HUES64 (cell line): ENCODE results near the gene SLC8B1.

Source experiments
- H3K27ac ChIP-seq: 2 replicates; pipeline ENCODE4 v1.7.0; 2013; ENCODE audit warnings: low read depth, low read length, inconsistent platforms
- H3K27me3 ChIP-seq: 2 replicates; pipeline ENCODE4 v1.6.1; 2013; ENCODE audit warnings: mild to moderate bottlenecking, low read length; ENCODE audit not compliant: insufficient read depth
- H3K36me3 ChIP-seq: 2 replicates; pipeline ENCODE4 v1.6.1; 2013; ENCODE audit warnings: mild to moderate bottlenecking, low read length; ENCODE audit not compliant: insufficient read depth
- H3K4me1 ChIP-seq: 2 replicates; pipeline ENCODE4 v1.6.1; 2013; ENCODE audit warnings: mild to moderate bottlenecking, low read length, moderate library complexity; ENCODE audit not compliant: insufficient read depth
- H3K4me3 ChIP-seq: 2 replicates; pipeline ENCODE4 v1.5.1; 2013; ENCODE audit warnings: mild to moderate bottlenecking, low read length, moderate library complexity
- H3K9ac ChIP-seq: 2 replicates; pipeline ENCODE4 v1.6.1; 2013; ENCODE audit warnings: mild to moderate bottlenecking, low read depth, low read length
- H3K9me3 ChIP-seq: 2 replicates; pipeline ENCODE4 v1.6.1; 2013; ENCODE audit warnings: low read depth, low read length; ENCODE audit not compliant: insufficient read depth
- WGBS: fragments of 150-250, 120-280 bp; methylation state at CpG from one replicate; pipeline ENCODE4 v1.1.7; 2013; ENCODE audit warnings: missing lambda C conversion rate; 5-methylcytosine and 5-hydroxymethylcytosine counted together

The SLC8B1 gene

GRCh38 chr12:113291586-113291985 is 43.3 kb downstream of the SLC8B1 start:
- Histone ChIP-seq H3K36me3 (peaks cover 19% of the 10 kb centered on the region), H3K9ac (no peak overlapping the region), H3K4me1 (no peaks in the 10 kb centered on the region), H3K4me3 (no peak overlapping the region), H3K9me3 (no peaks in the 10 kb centered on the region), H3K27me3 (no peaks in the 10 kb centered on the region), H3K27ac (no peak overlapping the region)
- 94% methylated on average over 17 of the region's 17 CpGs for WGBS

DNA sequence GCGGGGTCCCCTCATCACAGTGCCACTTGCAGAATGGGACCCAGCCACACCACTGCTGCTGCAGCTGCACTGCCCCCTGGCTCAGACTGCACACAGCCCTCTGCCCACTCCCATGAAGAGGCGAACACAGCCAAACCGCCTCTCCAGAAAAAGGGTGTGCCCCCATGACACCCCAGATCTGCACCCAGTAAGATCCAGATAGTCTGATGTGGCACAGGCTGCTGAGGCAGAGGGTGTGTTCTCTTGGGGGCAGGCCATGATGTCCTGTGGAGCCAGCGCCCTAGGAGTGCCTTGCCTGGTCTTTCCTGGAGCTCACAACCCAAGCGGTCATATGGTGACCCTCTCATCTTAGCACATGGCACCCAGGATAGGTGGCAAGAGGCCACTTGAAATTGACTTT is 44.4 kb downstream of the SLC8B1 start:
- no peak overlapping the region for H3K27ac ChIP-seq
- no peaks in the 10 kb centered on the region for H3K9me3 ChIP-seq
- no peaks in the 10 kb centered on the region for H3K27me3 ChIP-seq
- peaks cover 27% of the 10 kb centered on the region for H3K36me3 ChIP-seq
- no peak overlapping the region for H3K9ac ChIP-seq
- no peaks in the 10 kb centered on the region for H3K4me1 ChIP-seq
- 98% methylated on average over 5 of the region's 5 CpGs for WGBS
- H3K4me3 ChIP-seq: no peak overlapping the region

DNA sequence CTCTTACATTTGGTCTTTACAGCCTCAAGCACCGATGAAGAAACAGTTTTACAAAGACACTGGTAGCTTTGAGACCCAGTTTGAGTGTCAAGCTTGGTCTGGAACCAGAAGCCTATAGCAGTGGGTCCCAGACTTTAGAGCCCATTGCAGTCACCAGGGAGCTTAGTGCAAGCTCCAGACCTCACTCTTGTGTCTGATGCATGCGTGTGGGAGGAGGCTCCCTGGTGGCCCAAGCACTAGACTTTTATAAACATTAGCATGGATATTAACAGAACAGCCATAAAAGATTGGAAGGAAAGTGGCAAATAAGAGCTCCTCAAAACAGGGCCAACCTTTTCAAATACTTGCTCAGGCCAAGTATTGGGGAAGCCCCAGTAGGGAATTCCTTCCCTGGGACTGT is 45.5 kb downstream of the SLC8B1 start:
- no peak overlapping the region for H3K9ac ChIP-seq
- H3K27me3 ChIP-seq: no peaks in the 10 kb centered on the region
- H3K4me3 ChIP-seq: no peak overlapping the region
- 94% methylated on average over 2 of the region's 2 CpGs for WGBS
- no peak overlapping the region for H3K27ac ChIP-seq
- no peaks in the 10 kb centered on the region for H3K4me1 ChIP-seq
- H3K9me3 ChIP-seq: no peaks in the 10 kb centered on the region
- peaks cover 28% of the 10 kb centered on the region for H3K36me3 ChIP-seq

DNA sequence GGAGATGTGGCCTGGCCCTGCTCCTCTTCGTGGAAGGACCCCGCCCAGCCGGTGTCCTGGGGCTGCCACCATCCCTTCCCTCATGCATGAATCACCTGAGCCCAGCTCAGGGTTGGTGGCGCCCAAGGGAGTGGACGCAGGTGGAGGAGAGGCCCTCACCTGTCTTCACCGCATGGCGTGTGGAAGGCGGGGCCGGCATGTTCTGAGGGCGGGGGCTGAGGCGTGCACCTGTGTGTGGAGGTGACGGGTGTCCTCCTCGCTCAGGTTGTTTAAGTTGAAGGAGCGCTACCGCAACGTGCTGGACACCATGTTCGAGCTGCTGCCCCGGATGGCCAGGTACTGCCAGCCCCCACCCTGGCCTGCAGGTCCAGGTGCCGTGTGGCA is 47.0 kb downstream of the SLC8B1 start:
- H3K36me3 ChIP-seq: peaks cover 22% of the 10 kb centered on the region
- 95% methylated on average over 19 of the region's 19 CpGs for WGBS

DNA sequence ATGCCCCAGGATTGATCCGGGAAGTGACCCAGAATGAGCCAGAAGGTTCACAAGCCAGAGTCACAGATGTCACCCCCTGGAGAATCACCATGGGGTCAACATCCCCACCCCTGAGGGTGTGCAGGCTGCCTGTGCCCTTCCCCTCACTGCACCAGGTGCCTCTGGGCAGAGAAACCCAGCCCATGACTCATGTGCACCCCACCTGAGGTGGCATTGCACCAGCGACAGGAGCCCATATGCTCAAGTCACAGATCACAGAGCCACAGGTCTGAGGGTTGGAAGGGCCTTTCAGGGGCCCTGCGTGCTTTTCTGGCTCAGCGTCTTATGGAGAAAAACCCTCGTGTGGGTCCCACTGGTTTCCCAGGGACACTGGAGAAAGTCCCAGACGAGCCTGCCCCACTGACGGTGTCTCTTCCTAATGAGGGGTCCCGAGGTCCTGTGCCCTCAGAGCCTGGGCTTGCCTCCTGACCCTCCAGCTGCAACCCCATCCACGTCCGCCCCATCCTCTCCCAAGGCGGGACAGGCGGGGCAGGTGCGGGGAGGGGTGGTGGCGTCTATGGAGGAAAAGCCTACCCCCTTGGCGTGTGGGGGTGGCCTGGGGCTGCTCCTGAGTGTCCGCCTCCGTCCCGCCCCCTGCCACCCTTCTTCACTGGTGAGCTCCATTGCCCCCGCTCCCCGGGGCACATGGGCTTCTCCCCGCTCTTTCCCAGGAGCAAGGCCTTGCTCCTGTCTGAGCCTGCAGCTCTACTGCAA is 47.6 kb downstream of the SLC8B1 start:
- H3K4me3 ChIP-seq: no peak overlapping the region
- H3K9me3 ChIP-seq: no peaks in the 10 kb centered on the region
- no peaks in the 10 kb centered on the region for H3K4me1 ChIP-seq
- H3K9ac ChIP-seq: no peak overlapping the region
- WGBS: 93% methylated on average over 21 of the region's 21 CpGs
- no peak overlapping the region for H3K27ac ChIP-seq
- H3K27me3 ChIP-seq: no peaks in the 10 kb centered on the region
- H3K36me3 ChIP-seq: peaks cover 18% of the 10 kb centered on the region

More for the DNA sequence above, 47.0 kb downstream of the SLC8B1 start:
- Histone ChIP-seq H3K4me1 (no peaks in the 10 kb centered on the region), H3K9ac (no peak overlapping the region), H3K4me3 (no peak overlapping the region), H3K27ac (no peak overlapping the region), H3K27me3 (no peaks in the 10 kb centered on the region), H3K9me3 (no peaks in the 10 kb centered on the region)

- Histone ChIP-seq H3K27ac (no peak overlapping the region), H3K9me3 (no peaks in the 10 kb centered on the region), H3K36me3 (peaks cover 18% of the 10 kb centered on the region), H3K27me3 (no peaks in the 10 kb centered on the region), H3K4me1 (no peaks in the 10 kb centered on the region), H3K4me3 (no peak overlapping the region), H3K9ac (no peak overlapping the region)
- WGBS: 94% methylated on average over 11 of the region's 11 CpGs
These were observed 48.2 kb downstream of the SLC8B1 start for GRCh38 chr12:113286712-113287111.

GRCh38 chr12:113285679-113286610 is 49.0 kb downstream of the SLC8B1 start:
- 93% methylated on average over 21 of the region's 22 CpGs for WGBS
- no peak overlapping the region for H3K27ac ChIP-seq

GRCh38 chr12:113284751-113285150 is 50.2 kb downstream of the SLC8B1 start:
- no peaks in the 10 kb centered on the region for H3K9me3 ChIP-seq
- no peaks in the 10 kb centered on the region for H3K27me3 ChIP-seq
- no peaks in the 10 kb centered on the region for H3K4me1 ChIP-seq
- no peak overlapping the region for H3K9ac ChIP-seq
- H3K36me3 ChIP-seq: peaks cover 20% of the 10 kb centered on the region
- no peak overlapping the region for H3K4me3 ChIP-seq
- no peak overlapping the region for H3K27ac ChIP-seq
- 93% methylated on average over 13 of the region's 13 CpGs for WGBS

More at GRCh38 chr12:113285679-113286610, 49.0 kb downstream of the SLC8B1 start:
- Histone ChIP-seq H3K9ac (no peak overlapping the region), H3K9me3 (no peaks in the 10 kb centered on the region), H3K27me3 (no peaks in the 10 kb centered on the region), H3K36me3 (peaks cover 18% of the 10 kb centered on the region), H3K4me3 (no peak overlapping the region), H3K4me1 (no peaks in the 10 kb centered on the region)

DNA sequence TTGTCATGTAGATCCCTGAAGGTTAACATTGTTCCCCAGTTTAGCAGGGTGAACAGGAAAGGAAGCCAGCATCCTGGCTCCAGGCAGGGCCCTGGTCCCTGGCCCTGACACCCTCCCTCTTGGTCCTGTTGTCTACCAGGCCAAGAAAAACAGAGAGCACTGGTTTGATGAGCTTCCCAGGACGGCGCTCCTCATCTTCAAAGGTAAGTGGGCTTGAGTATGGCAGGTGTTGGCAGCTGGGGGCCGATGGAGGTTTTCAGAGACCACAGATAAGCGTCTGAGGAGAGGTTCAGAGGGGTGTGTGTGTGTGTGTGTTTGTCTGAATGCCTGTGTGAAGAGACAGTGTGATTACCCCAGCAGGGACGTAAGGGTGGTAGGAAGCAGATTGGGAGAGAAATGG is 56.3 kb downstream of the SLC8B1 start:
- Histone ChIP-seq H3K36me3 (peaks cover 16% of the 10 kb centered on the region), H3K27me3 (no peaks in the 10 kb centered on the region), H3K9ac (no peak overlapping the region), H3K4me3 (no peak overlapping the region), H3K9me3 (no peaks in the 10 kb centered on the region), H3K27ac (no peak overlapping the region), H3K4me1 (no peaks in the 10 kb centered on the region; the same call in 1 of the 2 replicates)
- 87% methylated on average over 5 of the region's 5 CpGs for WGBS

DNA sequence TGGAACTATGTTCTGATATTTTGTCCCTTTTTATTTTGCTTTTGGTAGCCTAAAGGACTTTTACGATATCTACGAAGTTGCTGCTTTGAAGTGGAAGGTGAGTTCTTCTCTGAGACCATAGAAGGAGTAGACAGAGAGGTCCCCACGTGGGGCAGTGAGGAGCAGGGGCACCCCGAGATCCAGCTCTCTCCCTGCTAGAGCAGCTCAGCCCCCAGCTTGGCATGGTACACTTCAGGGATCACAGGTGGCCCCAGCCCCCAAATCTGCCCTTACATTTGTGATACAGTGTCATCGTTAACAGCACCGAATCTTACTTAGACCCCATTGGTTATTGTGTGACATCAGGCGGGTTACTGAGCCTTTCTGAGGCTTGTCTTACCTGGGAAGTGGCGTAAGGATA is 56.8 kb downstream of the SLC8B1 start:
- Histone ChIP-seq H3K9me3 (no peaks in the 10 kb centered on the region), H3K36me3 (peaks cover 19% of the 10 kb centered on the region), H3K27ac (no peak overlapping the region), H3K4me1 (no peaks in the 10 kb centered on the region; the same call in 1 of the 2 replicates), H3K9ac (no peak overlapping the region), H3K27me3 (no peaks in the 10 kb centered on the region), H3K4me3 (no peak overlapping the region)
- WGBS: 90% methylated on average over 8 of the region's 8 CpGs

DNA sequence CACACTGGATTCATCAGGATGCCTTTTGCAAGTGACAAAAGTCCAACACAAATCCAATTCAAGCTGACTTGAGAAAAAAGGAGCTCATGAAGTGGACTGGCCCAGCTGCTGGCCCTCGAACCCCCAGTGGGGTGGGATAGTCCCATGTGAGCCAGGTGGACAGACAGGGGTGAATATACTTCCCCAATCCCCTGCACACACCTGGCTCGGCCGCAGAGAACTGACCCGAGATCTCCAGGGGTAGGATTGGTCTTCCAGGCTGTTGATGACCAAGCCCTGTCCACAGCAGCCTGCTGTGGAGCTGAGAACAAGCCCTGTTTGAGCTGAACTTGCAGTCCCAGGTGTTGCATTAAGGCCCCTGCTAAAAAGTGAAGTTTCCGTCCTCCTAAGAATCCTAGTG is 57.4 kb downstream of the SLC8B1 start:
- H3K36me3 ChIP-seq: peaks cover 19% of the 10 kb centered on the region
- H3K4me1 ChIP-seq: no peaks in the 10 kb centered on the region; the same call in 1 of the 2 replicates
- H3K27me3 ChIP-seq: no peaks in the 10 kb centered on the region
- H3K9me3 ChIP-seq: no peaks in the 10 kb centered on the region
- 94% methylated on average over 5 of the region's 5 CpGs for WGBS
- no peak overlapping the region for H3K27ac ChIP-seq
- no peak overlapping the region for H3K9ac ChIP-seq
- H3K4me3 ChIP-seq: no peak overlapping the region
